ENCODE measurements around the gene EPN3.

GRCh38 chr17:50544516-50544915 lies 12.0 kb downstream of the EPN3 start:
- TF ChIP-seq CTCF (IDR thresholded peaks at IDR 0.05; ENCODE audit: poor library complexity, severe bottlenecking): no peak
- no peak for TF ChIP-seq EZH2 (IDR thresholded peaks at IDR 0.05; ENCODE audit: borderline replicate concordance, insufficient read depth, low read length, poor library complexity, severe bottlenecking)
- no peak for TF ChIP-seq RAD21 (conservative IDR thresholded peaks at IDR 0.05)
- no peak for TF ChIP-seq REST (IDR thresholded peaks at IDR 0.05; ENCODE audit: borderline replicate concordance)
